GM18508 (cell line): ENCODE data around the gene TTC34.
"Not testable (repeated sequence)": the region's sequence is repeated elsewhere in the genome, so short reads cannot be mapped to it uniquely, and the experiment has no call there.

ENCODE experiments used
- ATAC-seq: cut with Tn5 transposase; IDR thresholded peaks from one replicate; pipeline ENCODE4 v1.9.1; 2021; ENCODE audit warnings: moderate number of reproducible peaks; ENCODE audit not compliant: insufficient read depth, unreplicated experiment

TTC34 gene

DNA sequence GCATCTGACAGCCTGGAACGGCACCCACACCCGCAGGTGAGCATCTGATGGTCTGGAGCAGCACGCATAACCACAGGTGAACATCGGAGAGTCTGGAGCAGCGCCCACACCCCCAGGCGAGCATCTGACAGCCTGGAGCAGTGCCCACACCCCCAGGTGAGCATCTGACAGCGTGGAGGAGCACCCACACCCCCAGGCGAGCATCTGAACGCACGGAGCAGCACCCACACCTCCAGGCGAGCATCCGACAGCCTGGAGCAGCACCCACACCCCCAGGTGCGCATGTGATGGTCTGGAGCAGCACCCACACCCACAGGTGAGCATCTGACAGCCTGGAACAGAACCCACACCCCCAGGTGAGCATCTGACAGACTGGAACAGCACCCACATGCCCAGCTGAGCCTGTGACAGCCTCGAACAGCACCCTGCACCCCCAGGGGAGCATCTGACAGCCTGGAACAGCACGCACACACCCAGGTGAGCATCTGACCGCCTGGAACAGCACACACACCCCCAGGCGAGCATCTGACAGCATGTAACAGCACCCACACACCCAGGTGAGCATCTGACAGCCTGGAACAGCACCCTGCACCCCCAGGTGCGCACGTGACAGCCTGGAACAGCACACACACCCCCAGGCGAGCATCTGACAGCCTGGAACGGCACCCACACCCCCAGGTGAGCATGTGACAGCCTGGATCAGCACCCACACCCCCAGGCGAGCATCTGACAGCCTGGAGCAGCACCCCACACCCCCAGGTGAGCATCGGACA, 115.2 kb downstream of the TTC34 start:
- ATAC-seq = not testable (repeated sequence)

DNA sequence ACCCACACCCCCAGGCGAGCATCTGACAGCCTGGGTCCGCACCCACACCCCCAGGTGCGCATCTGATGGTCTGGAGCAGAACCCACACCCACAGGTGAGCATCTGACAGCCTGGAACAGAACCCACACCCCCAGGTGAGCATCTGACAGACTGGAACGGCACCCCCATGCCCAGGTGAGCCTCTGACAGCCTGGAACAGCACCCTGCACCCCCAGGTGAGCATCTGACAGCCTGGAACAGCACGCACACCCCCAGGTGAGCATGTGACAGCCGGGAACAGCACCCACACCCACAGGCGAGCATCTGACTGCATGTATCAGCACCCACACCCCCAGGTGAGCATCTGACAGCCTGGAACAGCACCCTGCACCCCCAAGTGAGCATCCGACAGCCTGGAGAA, 115.8 kb downstream of the TTC34 start:
- not testable (repeated sequence) for ATAC-seq

GRCh38 chr1:2684878-2685277, 116.6 kb downstream of the TTC34 start:
- not testable (repeated sequence) for ATAC-seq

GRCh38 chr1:2684000-2684399, 117.5 kb downstream of the TTC34 start:
- ATAC-seq = not testable (repeated sequence)

DNA sequence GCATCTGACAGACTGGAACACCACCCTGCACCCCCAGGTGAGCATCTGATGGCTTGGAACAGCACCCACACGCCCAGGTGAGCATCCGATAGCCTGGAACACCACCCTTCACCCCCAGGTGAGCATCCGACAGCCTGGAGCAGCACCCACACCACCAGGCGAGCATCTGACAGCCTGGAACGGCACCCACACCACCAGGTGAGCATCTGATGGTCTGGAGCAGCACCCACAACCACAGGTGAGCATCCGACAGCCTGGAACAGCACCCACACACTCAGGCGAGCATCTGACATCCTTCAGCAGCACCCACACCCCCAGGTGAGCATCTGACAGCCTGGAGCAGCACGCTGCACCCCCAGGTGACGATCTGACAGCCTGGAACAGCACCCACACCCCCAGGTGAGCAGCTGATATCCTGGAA, 118.2 kb downstream of the TTC34 start:
- ATAC-seq = not testable (repeated sequence)

- ATAC-seq = not testable (repeated sequence)
These were observed 118.6 kb downstream of the TTC34 start for GRCh38 chr1:2682879-2683278.

- ATAC-seq = not testable (repeated sequence)
These were observed 124.8 kb downstream of the TTC34 start for GRCh38 chr1:2676726-2677125.

DNA sequence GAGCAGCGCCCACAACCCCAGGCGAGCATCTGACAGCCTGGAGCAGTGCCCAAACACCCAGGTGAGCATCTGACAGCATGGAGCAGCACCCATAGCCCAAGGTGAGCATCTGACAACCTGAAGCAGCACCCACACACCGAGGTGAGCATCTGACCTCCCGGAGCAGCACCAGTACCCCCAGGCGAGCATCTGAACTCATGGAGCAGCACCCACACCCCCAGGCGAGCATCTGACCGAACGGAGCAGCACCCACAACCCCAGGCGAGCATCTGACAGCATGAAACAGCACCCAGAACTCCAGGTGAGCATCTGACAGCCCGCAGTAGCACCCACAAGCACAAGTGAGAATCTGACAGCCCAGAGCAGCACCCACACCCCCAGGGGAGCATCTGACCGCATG, 129.8 kb downstream of the TTC34 start:
- ATAC-seq = not testable (repeated sequence)

DNA sequence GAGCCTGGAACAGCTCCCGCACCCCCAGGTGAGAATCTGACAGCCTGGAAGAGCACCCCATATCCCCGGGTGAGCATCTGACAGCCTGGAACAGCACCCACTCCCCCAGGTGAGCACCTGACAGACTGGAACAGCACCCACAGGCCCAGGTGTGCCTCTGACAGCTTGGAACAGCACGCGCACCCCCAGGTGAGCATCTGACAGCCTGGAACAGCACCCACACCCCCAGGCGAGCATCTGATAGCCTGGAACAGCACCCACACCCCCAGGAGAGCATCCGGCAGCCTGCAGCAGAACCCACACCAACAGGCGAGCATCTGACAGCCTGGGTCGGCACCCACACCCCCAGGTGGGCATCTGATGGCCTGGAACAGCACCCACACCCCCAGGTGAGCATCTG, 141.7 kb downstream of the TTC34 start:
- not testable (repeated sequence) for ATAC-seq

DNA sequence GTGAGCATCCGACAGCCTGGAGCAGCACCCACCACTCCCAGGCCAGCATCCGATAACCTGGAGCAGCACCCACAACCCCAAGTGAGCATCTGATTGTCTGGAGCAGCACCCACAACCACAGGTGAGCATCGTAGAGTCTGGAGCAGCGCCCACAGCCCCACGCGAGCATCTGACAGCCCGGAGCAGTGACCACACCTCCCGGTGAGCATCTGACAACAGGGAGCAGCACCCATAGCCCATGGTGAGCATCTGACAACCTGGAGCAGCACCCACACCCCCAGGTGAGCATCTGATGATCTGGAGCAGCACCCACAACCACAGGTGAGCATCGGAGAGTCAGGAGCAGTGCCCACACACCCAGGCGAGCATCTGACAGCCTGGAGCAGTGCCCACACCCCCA, 143.6 kb downstream of the TTC34 start:
- not testable (repeated sequence) for ATAC-seq

GRCh38 chr1:2657124-2657523, 144.4 kb downstream of the TTC34 start:
- ATAC-seq = not testable (repeated sequence)

DNA sequence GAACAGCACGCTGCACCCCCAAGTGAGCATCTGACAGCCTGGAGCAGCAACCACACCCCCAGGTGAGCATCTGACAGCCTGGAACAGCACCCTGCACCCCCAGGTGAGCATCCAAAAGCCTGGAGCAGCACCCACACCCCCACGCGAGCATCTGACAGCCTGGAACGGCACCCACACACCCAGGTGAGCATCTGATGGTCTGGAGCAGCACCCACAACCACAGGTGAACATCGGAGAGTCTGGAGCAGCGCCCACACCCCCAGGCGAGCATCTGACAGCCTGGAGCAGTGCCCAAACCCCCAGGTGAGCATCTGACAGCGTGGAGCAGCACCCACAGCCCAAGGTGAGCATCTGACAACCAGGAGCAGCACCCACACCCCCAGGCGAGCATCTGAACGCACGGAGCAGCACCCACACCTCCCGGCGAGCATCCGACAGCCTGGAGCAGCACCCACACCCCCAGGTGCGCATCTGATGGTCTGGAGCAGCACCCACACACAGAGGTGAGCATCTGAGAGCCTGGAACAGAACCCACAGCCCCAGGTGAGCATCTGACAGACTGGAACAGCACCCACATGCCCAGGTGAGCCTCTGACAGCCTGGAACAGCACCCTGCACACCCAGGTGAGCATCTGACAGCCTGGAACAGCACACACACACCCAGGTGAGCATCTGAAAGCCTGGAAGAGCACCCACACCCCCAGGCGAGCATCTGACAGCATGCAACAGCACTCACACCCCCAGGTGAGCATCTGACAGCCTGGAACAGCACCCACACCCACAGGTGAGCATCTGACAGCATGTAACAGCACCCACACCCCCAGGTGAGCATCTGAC, 145.7 kb downstream of the TTC34 start:
- ATAC-seq = not testable (repeated sequence)

DNA sequence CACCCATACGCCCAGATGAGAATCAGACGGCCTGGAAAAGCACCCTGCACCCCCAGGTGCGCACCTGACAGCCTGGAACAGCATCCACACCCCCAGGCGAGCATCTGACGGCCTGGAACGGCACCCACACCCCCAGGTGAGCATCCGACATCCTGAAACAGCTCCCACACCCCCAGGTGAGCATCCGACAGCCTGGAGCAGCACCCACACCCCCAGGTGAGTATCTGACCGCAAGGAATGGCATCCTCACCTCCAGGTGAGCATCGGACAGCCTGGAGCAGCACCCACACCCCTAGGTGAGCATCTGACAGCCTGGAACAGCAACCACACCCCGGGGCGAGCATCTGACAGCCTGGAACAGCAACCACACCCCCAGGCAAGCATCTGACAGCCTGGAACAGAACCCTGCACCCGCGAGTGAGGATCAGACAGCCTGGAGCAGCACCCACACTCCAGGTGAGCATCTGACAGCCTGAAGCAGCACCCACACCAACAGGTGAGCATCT, 147.0 kb downstream of the TTC34 start:
- ATAC-seq = not testable (repeated sequence)

DNA sequence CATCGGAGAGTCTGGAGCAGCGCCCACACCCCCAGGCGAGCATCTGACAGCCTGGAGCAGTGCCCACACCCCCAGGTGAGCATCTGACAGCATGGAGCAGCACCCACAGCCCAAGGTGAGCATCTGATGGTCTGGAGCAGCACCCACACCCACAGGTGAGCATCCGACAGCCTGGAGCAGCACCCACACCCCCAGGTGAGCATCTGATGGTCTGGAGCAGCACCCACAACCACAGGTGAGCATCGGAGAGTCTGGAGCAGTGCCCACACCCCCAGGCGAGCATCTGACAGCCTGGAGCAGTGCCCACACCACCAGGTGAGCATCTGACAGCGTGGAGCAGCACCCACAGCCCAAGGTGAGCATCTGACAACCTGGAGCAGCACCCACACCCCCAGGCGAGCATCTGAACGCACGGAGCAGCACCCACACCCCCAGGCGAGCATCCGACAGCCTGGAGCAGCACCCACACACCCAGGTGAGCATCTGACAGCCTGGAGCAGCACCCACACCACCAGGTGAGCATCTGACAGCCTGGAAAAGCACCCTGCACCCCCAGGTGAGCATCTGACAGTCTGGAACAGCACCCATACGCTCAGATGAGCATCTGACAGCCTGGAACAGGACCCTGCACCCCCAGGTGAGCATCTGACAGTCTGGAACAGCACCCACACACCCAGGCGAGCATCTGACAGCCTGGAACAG, 147.6 kb downstream of the TTC34 start:
- not testable (repeated sequence) for ATAC-seq

GRCh38 chr1:2652926-2653571, 148.4 kb downstream of the TTC34 start:
- ATAC-seq = not testable (repeated sequence)

GRCh38 chr1:2652152-2652925, 149.2 kb downstream of the TTC34 start:
- not testable (repeated sequence) for ATAC-seq

DNA sequence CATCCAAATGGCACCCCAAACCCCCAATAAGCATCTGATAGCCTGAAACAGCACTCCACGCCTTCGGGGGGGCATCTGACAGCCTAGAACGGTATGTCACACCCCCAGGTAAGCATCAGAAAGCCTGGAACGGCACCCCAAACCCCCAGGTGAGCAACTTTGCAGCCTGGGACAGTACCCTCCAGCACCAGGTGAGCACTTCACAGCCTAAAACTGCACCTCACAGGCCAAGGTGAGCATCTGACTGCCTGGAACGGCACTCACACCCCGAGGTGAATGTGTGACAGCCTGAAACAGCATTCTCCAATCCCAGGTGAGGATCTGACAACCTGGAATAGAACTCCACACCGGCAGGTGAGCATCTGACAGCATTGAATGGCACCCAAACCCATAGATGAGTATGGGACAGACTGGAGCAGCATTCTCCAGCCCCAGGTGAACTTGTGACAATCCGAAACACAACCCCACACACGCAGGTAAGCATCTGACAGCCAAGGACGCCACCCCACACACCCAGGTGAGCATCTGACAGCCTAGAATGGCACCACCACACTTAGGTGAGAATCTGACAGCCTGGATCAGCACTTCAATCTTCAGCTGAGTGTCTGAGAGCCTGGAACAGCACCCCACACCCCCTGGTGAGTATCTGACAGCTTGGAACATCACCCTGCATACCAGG, 150.4 kb downstream of the TTC34 start:
- ATAC-seq = no peak

DNA sequence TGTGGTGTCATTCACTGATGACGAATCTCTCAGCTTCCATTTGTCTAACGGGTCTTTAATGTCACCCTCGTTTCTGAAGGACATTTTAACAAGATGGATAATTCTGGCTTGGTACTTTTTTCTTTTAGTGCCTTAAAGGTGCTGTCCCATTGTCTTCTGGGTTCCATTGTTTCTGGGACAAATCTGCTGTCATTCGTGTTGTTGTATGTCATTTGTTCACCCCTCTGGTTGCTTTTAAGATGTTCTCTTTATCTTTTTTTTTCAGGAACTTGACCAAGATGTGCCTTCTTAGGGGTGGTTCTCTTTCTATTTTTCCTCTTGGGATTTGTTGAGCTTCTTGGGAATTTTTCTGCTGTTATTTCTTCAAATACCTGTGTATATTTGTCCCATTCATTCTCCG, 154.7 kb downstream of the TTC34 start:
- ATAC-seq = no peak

DNA sequence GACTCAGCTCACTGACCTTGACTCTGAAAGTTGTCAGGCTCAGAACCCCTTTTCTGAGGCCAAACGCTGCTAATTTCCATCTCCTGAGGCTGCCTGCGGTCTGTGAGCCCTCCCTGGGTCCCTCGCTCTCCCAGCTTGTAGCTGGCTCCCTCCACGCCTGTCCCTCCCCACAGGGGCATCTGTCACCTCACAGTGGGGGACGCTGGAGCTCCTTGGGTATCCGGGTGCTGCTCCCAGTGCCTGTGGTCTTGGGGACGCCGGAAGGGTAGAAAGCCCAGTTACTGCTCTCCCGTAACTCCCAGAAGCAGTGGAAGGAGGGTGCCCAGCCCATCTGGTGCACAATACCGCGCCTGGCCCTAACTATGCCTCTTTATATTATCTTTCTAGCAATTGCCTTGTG, 155.7 kb downstream of the TTC34 start:
- no peak for ATAC-seq
